GM13976 (cell line): ENCODE measurements around the gene OSBPL6.
A peak's percentile ranks its signal among the peaks of the same experiment; 100 is the strongest.

ENCODE experiments used
- DNase-seq: peaks from one replicate; pipeline ENCODE4 v3.0.0; 2012; ENCODE audit warnings: low spot score
- in situ Hi-C: fragments of 300-500 bp; cut with MboI; formaldehyde crosslinking; loops from one replicate; pipeline ENCODE4 v1.12.0; 2022; ENCODE audit warnings: low sequenced_read_pairs, mixed read lengths, inconsistent platforms; ENCODE audit not compliant: unreplicated experiment
- TF ChIP-seq, protein P1 (sequence below): IDR thresholded peaks from 2 replicates; pipeline ENCODE4 v1.5.1; 2012; ENCODE audit warnings: borderline replicate concordance, mild to moderate bottlenecking; ENCODE audit not compliant: insufficient read depth; ENCODE audit errors: extremely low read depth, missing control alignments, control extremely low read depth

The OSBPL6 gene

DNA sequence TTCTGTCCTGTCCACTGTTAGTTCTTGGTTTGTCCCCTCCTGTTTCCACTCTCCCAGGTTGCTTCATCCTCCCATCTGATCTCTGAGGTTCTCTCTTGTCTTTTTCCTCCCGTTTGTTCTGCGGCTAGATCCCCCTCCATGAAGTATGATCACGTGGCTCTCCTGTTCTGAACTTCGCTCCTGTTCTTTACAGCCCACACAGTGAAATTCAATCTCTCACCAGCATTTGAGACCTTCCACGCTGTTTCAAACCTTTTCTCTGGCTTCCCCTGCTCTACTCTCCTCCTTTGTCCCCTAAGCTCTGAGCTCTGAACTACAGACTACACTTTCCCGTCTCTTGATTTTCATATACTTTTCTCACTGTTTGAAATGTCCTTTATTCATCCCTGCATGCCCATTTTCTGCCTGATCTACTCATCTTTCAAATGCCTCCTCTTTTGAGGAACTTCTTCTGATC, 83.5 kb downstream of the OSBPL6 start:
- DNase-seq: no peak
- TF ChIP-seq, protein P1, sequence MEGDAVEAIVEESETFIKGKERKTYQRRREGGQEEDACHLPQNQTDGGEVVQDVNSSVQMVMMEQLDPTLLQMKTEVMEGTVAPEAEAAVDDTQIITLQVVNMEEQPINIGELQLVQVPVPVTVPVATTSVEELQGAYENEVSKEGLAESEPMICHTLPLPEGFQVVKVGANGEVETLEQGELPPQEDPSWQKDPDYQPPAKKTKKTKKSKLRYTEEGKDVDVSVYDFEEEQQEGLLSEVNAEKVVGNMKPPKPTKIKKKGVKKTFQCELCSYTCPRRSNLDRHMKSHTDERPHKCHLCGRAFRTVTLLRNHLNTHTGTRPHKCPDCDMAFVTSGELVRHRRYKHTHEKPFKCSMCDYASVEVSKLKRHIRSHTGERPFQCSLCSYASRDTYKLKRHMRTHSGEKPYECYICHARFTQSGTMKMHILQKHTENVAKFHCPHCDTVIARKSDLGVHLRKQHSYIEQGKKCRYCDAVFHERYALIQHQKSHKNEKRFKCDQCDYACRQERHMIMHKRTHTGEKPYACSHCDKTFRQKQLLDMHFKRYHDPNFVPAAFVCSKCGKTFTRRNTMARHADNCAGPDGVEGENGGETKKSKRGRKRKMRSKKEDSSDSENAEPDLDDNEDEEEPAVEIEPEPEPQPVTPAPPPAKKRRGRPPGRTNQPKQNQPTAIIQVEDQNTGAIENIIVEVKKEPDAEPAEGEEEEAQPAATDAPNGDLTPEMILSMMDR: no peak
- in situ Hi-C loops: loop anchor here (10.0 kb wide), 1 partner anchor 163 kb away; the partner anchor contains the start of gene RBM45

GRCh38 chr2:178279142-178279541, 84.8 kb downstream of the OSBPL6 start:
- DNase-seq: no peak
- TF ChIP-seq, protein P1: no peak
- in situ Hi-C loops: loop anchor here (10.0 kb wide), 1 partner anchor 164 kb away; the partner anchor contains the start of gene RBM45

GRCh38 chr2:178279636-178280035, 85.3 kb downstream of the OSBPL6 start:
- in situ Hi-C loops: loop anchor here (10.0 kb wide), 1 partner anchor 165 kb away; the partner anchor contains the start of gene RBM45
- no peak for DNase-seq
- TF ChIP-seq, protein P1: no peak

- in situ Hi-C loops: no loop called here
- DNase-seq: peak; percentile 50
- TF ChIP-seq, protein P1: peak; percentile 49
These were observed 86.0 kb downstream of the OSBPL6 start for GRCh38 chr2:178280244-178280852.

DNA sequence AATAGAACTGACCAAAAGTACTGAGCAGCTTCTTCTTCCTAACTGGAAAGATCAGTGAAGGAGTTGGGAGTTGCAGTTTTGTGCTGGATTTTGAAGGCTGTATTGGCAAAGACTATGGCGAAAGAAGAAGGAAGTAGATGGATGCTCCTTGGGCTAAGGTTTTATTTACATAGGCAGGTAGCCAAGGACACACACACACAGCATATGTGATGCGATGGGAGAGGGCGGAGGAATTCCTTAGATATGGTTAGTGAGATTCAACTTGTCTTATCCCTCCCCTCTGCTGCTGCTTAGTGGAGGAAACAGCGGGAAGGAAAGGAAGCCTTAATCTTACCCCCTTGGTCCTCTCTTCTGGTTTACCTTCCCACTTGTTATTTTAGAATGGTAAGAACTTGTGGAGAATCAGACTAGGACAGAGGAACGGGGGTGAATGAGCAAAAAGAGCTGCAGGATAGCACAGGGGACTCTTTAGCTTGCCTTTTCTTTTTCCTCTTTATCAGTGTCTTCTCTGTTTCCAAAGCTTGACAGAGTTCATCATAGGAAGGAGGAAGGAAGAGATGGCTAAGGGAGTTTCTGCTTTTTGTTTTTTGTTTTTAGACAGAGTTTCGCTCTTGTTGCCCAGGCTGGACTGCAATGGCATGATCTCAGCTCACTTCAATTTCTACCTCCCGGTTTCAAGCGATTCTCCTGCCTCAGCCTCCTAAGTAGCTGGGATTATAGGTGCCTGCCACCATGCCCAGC, 87.9 kb downstream of the OSBPL6 start:
- no peak for DNase-seq
- in situ Hi-C loops: no loop called here
- TF ChIP-seq, protein P1: no peak

- no peak for DNase-seq
- in situ Hi-C loops: no loop called here
- TF ChIP-seq, protein P1: no peak
These were observed 89.1 kb downstream of the OSBPL6 start for GRCh38 chr2:178283341-178283918.
